ENCODE results near the gene LTBP4. TPM values are rescaled to one million over a fixed set of nuclear protein-coding genes. Genes with fewer than 3 reads are reported as not detected.

Gene LTBP4
- total and polyA plus RNA-seq, 2 of the 13 experiments (the other 11 are each of a cell fraction or from before 2014, with no cell fraction given), result 0.86 to 2.3 TPM

- TF ChIP-seq PRDM15 (CRISPR knock-in tag; IDR thresholded peaks at IDR 0.05) (0 out of 2 replicates have a peak, but pooled peaks have one; percentile 33), ZNF567 (CRISPR knock-in tag; IDR thresholded peaks at IDR 0.05; ENCODE audit: borderline replicate concordance) (no peak), ZNF556 (CRISPR knock-in tag; IDR thresholded peaks at IDR 0.05; ENCODE audit: borderline replicate concordance) (no peak), MIXL1 (CRISPR knock-in tag; IDR thresholded peaks at IDR 0.05) (no peak), ZNF18 (CRISPR knock-in tag; IDR thresholded peaks at IDR 0.05; ENCODE audit: insufficient replicate concordance) (no peak), ZBTB37 (CRISPR knock-in tag; IDR thresholded peaks at IDR 0.05) (no peak), TOPORS (CRISPR knock-in tag; IDR thresholded peaks at IDR 0.05) (0 out of 2 replicates have a peak, but pooled peaks have one; percentile 22), ARID2 (CRISPR knock-in tag; IDR thresholded peaks at IDR 0.05; ENCODE audit: borderline replicate concordance) (no peak), NCOA5 (CRISPR knock-in tag; IDR thresholded peaks at IDR 0.05) (no peak), ZNF260 (CRISPR knock-in tag; IDR thresholded peaks at IDR 0.05; ENCODE audit: borderline replicate concordance, low read depth) (no peak), ZNF7 (CRISPR knock-in tag; IDR thresholded peaks at IDR 0.05) (no peak), THAP7 (CRISPR knock-in tag; IDR thresholded peaks at IDR 0.05) (no peak), ZNF703 (CRISPR knock-in tag; IDR thresholded peaks at IDR 0.05; ENCODE audit: borderline replicate concordance) (no peak), NFKBIZ (CRISPR knock-in tag; IDR thresholded peaks at IDR 0.05) (no peak), TGIF2 (CRISPR knock-in tag; IDR thresholded peaks at IDR 0.05) (no peak), REST (IDR thresholded peaks at IDR 0.05; ENCODE audit: borderline replicate concordance in 1 of 2, low read depth in 1 of 2, low read length in 2 of 2) (no peak), SNAPC2 (CRISPR knock-in tag; IDR thresholded peaks at IDR 0.05) (no peak), NR2C2 (CRISPR knock-in tag; IDR thresholded peaks at IDR 0.05; ENCODE audit: borderline replicate concordance) (0 out of 2 replicates have a peak, but pooled peaks have one; percentile 2), EEA1 (CRISPR knock-in tag; IDR thresholded peaks at IDR 0.05; ENCODE audit: borderline replicate concordance) (no peak)
Observed at GRCh38 chr19:40604171-40604646, 3.0 kb downstream of the LTBP4 start (continued).

Data from HepG2 (cell line).